Heart right ventricle (tissue), 16 donors: Measurements from ENCODE around the gene TEPSIN. TPM values are rescaled to one million over a fixed set of nuclear protein-coding genes. Genes with fewer than 3 reads are reported as not detected.

Experiments used
- ATAC-seq, 8 donors: fragments of 200-7000 bp; cut with Tn5 transposase; one replicate each; pipeline ENCODE4 v1.9.1; 2020; ENCODE audit warnings: mild to moderate bottlenecking in 8 of 8, moderate library complexity in 8 of 8, moderate number of reproducible peaks in 1 of 8
- DNase-seq, 2 donors: peaks; one replicate each; pipeline ENCODE4 v3.0.0-alpha.2; 2020
- H3K27ac ChIP-seq, 10 donors: fragments of 200-600 bp; sonication (generic) in 2 of 10; one replicate each; pipeline versions ENCODE4 v1.5.0 to v1.8.0; 2020 to 2022; ENCODE audit warnings: mild to moderate bottlenecking in 3 of 10
- H3K27me3 ChIP-seq, 7 donors: fragments of 200-600 bp; one replicate each; pipeline ENCODE4 v1.8.0; 2021 to 2022; ENCODE audit warnings: mild to moderate bottlenecking in 2 of 7
- H3K36me3 ChIP-seq, 9 donors: fragments of 200-600 bp; sonication (generic) in 1 of 9; one replicate each; pipeline versions ENCODE4 v1.5.0 to v1.8.0; 2020 to 2022; ENCODE audit warnings: mild to moderate bottlenecking in 2 of 9
- H3K4me1 ChIP-seq, 9 donors: fragments of 200-600 bp; sonication (generic) in 1 of 9; one replicate each; pipeline versions ENCODE4 v1.5.0 to v1.8.0; 2020 to 2022; ENCODE audit warnings: mild to moderate bottlenecking in 4 of 9
- H3K4me3 ChIP-seq, 10 donors: fragments of 200-600 bp; sonication (generic) in 2 of 10; one replicate each; pipeline versions ENCODE4 v1.5.0 to v1.8.0; 2020 to 2022; ENCODE audit warnings: mild to moderate bottlenecking in 7 of 10, moderate library complexity in 2 of 10
- H3K9me3 ChIP-seq, 11 donors: fragments of 200-600 bp in 10 of 11; sonication (generic) in 2 of 11; one replicate each; pipeline versions ENCODE4 v1.5.0 to v1.8.0; 2013 to 2022; ENCODE audit warnings: mild to moderate bottlenecking in 2 of 11, control low read depth in 1 of 11, moderate library complexity in 1 of 11
- whole genome bisulfite sequencing, 2 donors: extraction: QIAGEN DNeasy Blood & Tissue Kit; methylation state at CpG; one replicate each; pipeline ENCODE4 v1.1.7; 2013; ENCODE audit warnings: inconsistent platforms in 1 of 2; 5-methylcytosine and 5-hydroxymethylcytosine counted together
- intact Hi-C, 10 donors: fragments of 100-400 bp; cut with DNase I; formaldehyde crosslinking; loops; one replicate each; pipeline versions ENCODE4 v1.11.1 to v1.14.2; 2022
- polyA plus RNA-seq, 2 donors: library from polyadenylated mRNA; stranded (reverse); fragments of 200-250 nt; gene quantifications; one replicate each; pipeline ENCODE4 v1.2.3, GENCODE V29; 2013
- total RNA-seq, 10 donors: library from RNA; stranded (reverse); fragmentation: NEBNext Ultra II Directional in 3 of 10; extraction: Animal tissue kit (Norgen Biotek cat#: 25700) in 3 of 10; gene quantifications; one replicate each; pipeline versions ENCODE4 v1.2.1 to v1.2.4, GENCODE V29; 2021 to 2023
- TF ChIP-seq, protein P1 (sequence below), 9 donors: fragments of 200-600 bp; sonication (generic) in 2 of 9; IDR thresholded peaks; one replicate each; pipeline versions ENCODE4 v1.5.0 to v1.8.0; 2021 to 2022; ENCODE audit warnings: antibody characterized with exemption in 9 of 9, mild to moderate bottlenecking in 5 of 9, moderate library complexity in 1 of 9
- donor health status: Arrhythmogenic right ventricular cardiomyopathy.
- donor health status: ischemic (EF 13 %, LVEDD 7.1; RV severe dilation, severe dysfunction).
- donor health status: healthy with polysubstance abuse.
- donor health status: DM: no; HTN: yes; CAD: no.
- donor health status: DM: no; HTN: no; CAD: no.
- donor health status: ischemic (EF 25% LVEDD 6.9; RV normal size, moderate dysfunction).
- donor health status: ischemic (EF 25% LVEDD 5.7; RV mildly dilated, moderate dysfunction).
- donor health status: healthy.
- donor health status: DM: yes; HTN: yes; CAD: no.
- donor health status: Ischemic cardiomyopathy.
- donor health status: ischemic (EF 35%, LVEDD 5.7; RV mildly dilated, moderate dysfunction).
- donor health status: nonischemic (EF 11% LVEDD 7.7; RV severe dilation, severe dysfunction).
- donor health status: DM: yes; HTN: yes; CAD: no.
- donor health status: PGD.
- donor health status: ischemic (EF 29% LVEDD 5.4; RV normal size, mild dysfunction).
- donor health status: nonischemic (EF 23%, LVEDD 6.1; RV moderate dilation, normal function).

TEPSIN gene
- total and polyA plus RNA-seq, 12 donors: 6.2 to 30.4 (median 9.8) TPM

GRCh38 chr17:81188491-81188840 is 50.4 kb downstream of the TEPSIN start:
- Histone ChIP-seq H3K27ac (no peak overlapping the region), H3K27me3 (peaks cover 0 to 5% (median 0%) of the 10 kb centered on the region in 7 donors), H3K36me3 (peaks cover 0 to 24% (median 0%) of the 10 kb centered on the region in 9 donors), H3K9me3 (no peaks in the 10 kb centered on the region), H3K4me1 (no peaks in the 10 kb centered on the region), H3K4me3 (no peak overlapping the region)
- no peak for ATAC-seq
- TF ChIP-seq, protein P1, sequence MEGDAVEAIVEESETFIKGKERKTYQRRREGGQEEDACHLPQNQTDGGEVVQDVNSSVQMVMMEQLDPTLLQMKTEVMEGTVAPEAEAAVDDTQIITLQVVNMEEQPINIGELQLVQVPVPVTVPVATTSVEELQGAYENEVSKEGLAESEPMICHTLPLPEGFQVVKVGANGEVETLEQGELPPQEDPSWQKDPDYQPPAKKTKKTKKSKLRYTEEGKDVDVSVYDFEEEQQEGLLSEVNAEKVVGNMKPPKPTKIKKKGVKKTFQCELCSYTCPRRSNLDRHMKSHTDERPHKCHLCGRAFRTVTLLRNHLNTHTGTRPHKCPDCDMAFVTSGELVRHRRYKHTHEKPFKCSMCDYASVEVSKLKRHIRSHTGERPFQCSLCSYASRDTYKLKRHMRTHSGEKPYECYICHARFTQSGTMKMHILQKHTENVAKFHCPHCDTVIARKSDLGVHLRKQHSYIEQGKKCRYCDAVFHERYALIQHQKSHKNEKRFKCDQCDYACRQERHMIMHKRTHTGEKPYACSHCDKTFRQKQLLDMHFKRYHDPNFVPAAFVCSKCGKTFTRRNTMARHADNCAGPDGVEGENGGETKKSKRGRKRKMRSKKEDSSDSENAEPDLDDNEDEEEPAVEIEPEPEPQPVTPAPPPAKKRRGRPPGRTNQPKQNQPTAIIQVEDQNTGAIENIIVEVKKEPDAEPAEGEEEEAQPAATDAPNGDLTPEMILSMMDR (IDR thresholded peaks at IDR 0.05): no peak
- DNase-seq: no peak
- intact Hi-C loops: no loop called here
- 96 to 98% methylated on average over 12 of the region's 12 CpGs for WGBS, 2 donors

GRCh38 chr17:81187586-81188490 is 51.0 kb downstream of the TEPSIN start:
- no peaks in the 10 kb centered on the region for H3K4me1 ChIP-seq
- 90 to 95% methylated on average over 26 of the region's 26 CpGs for WGBS, 2 donors
- no peaks in the 10 kb centered on the region for H3K9me3 ChIP-seq
- DNase-seq: no peak
- H3K27me3 ChIP-seq: peaks cover 0 to 8% (median 0%) of the 10 kb centered on the region in 7 donors
- peaks cover 0 to 24% (median 0%) of the 10 kb centered on the region in 9 donors for H3K36me3 ChIP-seq
- no peak overlapping the region for H3K4me3 ChIP-seq
- TF ChIP-seq, protein P1 (IDR thresholded peaks at IDR 0.05): no peak
- ATAC-seq: no peak
- H3K27ac ChIP-seq: no peak overlapping the region
- intact Hi-C loops: no loop called here

DNA sequence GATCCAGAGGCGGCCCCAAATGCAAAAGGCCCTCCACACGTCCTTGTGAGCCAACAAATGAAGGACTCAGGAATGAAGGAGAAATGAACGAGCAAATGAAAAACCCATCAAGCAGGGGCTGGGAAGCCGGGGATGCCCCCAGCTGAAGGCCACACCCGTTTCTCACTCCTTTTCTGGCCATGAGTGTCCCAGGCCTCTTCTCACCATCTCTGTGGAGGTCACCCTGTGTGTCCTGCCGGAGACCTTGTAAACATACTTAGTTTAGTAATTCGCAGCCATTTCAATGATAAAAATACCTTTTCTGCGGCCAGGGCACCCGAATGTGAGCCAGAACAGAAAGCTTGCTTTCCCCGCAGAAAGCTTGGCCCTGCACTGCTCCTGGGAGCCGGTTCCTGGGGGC is 51.7 kb downstream of the TEPSIN start:
- no peak for ATAC-seq
- H3K36me3 ChIP-seq: peaks cover 0 to 22% (median 0%) of the 10 kb centered on the region in 9 donors
- 95% methylated on average over 11 of the region's 11 CpGs for WGBS, 2 donors
- H3K27ac ChIP-seq: no peak overlapping the region
- intact Hi-C loops: no loop called here
- H3K9me3 ChIP-seq: no peaks in the 10 kb centered on the region
- H3K27me3 ChIP-seq: peaks cover 0 to 8% (median 0%) of the 10 kb centered on the region in 7 donors
- no peak for DNase-seq
- H3K4me3 ChIP-seq: no peak overlapping the region
- no peaks in the 10 kb centered on the region for H3K4me1 ChIP-seq
- TF ChIP-seq, protein P1 (IDR thresholded peaks at IDR 0.05): no peak

GRCh38 chr17:81186203-81186602 is 52.7 kb downstream of the TEPSIN start:
- ATAC-seq: no peak
- WGBS, 2 donors: 86 to 91% methylated on average over 7 of the region's 7 CpGs
- H3K36me3 ChIP-seq: peaks cover 0 to 17% (median 0%) of the 10 kb centered on the region in 9 donors
- H3K4me3 ChIP-seq: no peak overlapping the region
- no peaks in the 10 kb centered on the region for H3K4me1 ChIP-seq
- peaks cover 0 to 8% (median 0%) of the 10 kb centered on the region in 7 donors for H3K27me3 ChIP-seq
- DNase-seq: no peak
- no peak overlapping the region for H3K27ac ChIP-seq
- TF ChIP-seq, protein P1 (IDR thresholded peaks at IDR 0.05): no peak
- intact Hi-C loops: no loop called here
- no peaks in the 10 kb centered on the region for H3K9me3 ChIP-seq
